ENCODE measurements around the gene RASAL1.

RASAL1 gene

DNA sequence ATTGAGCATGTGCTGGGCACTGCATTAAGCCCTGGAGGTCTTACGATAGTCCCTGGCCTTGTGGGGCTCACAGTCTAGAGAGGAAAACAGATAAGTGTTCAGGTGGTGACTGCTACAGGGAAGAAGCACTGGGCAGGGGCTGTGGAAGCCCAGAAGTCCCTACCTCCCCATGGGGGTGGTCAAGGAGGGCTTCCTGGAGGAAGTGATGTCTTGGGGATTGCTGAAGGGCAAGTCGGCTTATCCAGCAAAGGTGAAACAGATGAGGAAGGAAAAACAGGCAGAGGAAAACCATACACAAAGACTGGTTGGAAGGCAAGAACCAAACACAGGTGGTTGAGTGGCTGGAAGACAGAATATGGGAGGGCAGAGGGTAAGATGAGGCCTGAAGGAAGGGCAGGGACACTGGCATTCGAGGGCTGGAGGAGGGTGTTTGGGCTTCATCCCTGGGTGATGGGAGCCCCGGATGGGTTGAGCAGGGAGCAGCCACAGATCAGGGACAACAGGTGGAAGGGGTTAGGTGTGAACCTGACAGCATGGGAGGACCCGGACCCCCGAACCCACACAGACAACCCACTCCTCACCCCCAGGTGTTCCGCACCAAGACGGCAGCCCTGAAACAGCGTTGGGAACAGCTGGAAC lies 16.8 kb upstream of the RASAL1 start:
- Histone ChIP-seq H3K4me1 (ENCODE audit: control insufficient read depth, insufficient read depth, low read depth, low read length) (peaks cover 30% of the 10 kb centered on the region), H3K9ac (ENCODE audit: low read length) (no peak overlapping the region), H3K27me3 (ENCODE audit: control insufficient read depth in 1 of 2, insufficient read depth in 1 of 2, low read length in 2 of 2) (peaks cover 39 to 68% of the 10 kb centered on the region in 2 experiments), H4K8ac (ENCODE audit: low read length) (no peak overlapping the region), H2BK12ac (ENCODE audit: low read length in 2 of 2) (no peak overlapping the region), H3K4ac (ENCODE audit: low read depth in 1 of 2, low read length in 2 of 2) (no peak overlapping the region), H3K36me3 (ENCODE audit: control insufficient read depth in 1 of 2, insufficient read depth in 2 of 2, low read depth in 1 of 2, low read length in 2 of 2) (peaks cover 0 to 2% of the 10 kb centered on the region in 2 experiments), H2BK5ac (ENCODE audit: low read depth, low read length, poor library complexity, severe bottlenecking) (no peak overlapping the region), H3K14ac (ENCODE audit: low read length in 2 of 2) (no peak overlapping the region), H2AK5ac (ENCODE audit: low read length, severe bottlenecking) (no peak overlapping the region), H3K18ac (ENCODE audit: low read depth in 1 of 2, low read length in 2 of 2) (no peak overlapping the region), H3K4me3 (ENCODE audit: insufficient read depth in 1 of 2, low read depth in 1 of 2, low read length in 2 of 2) (no peak overlapping the region), H3K9me3 (ENCODE audit: control insufficient read depth, low read length) (no peaks in the 10 kb centered on the region), H4K91ac (ENCODE audit: low read length) (no peak overlapping the region), H3K4me2 (ENCODE audit: low read length, poor library complexity, severe bottlenecking) (peak overlapping the region; percentile 78), H3K23ac (ENCODE audit: low read length in 2 of 2) (no peak overlapping the region), H2AFZ (ENCODE audit: low read depth, low read length) (no peak overlapping the region), H3K79me1 (replicated peaks; ENCODE audit: low read length, poor library complexity, severe bottlenecking) (no peaks in the 10 kb centered on the region), H2BK15ac (ENCODE audit: low read depth, poor library complexity, severe bottlenecking) (no peak overlapping the region), H2BK120ac (ENCODE audit: low read depth, low read length) (no peak overlapping the region), H3K27ac (ENCODE audit: low read length, poor library complexity, severe bottlenecking) (no peak overlapping the region)
- WGBS: 15% methylated on average over 7 of the region's 9 CpGs
- no peak for DNase-seq

DNA sequence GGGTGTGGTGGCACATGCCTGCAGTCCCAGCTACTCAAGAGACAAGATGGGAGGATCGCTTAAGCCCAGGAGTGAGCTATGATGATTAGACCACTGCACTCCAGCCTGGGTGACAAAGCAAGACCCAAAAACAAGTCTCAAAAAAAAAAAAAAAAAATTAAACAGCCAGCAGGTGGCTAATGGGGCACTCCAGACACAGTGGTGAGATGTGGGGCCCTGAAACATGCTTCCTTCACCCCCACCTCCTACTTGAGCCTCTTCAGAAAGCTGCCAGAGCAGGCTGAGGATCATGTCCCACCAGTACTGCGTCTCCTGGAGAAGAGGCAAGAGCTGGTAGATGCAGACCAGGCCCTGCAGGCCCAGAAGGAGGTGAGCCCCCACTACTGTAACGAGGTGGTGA lies 16.1 kb upstream of the RASAL1 start:
- WGBS: 100% methylated on average over 3 of the region's 3 CpGs
- H3K9me3 ChIP-seq (ENCODE audit: control insufficient read depth, low read length): peaks cover 3% of the 10 kb centered on the region

DNA sequence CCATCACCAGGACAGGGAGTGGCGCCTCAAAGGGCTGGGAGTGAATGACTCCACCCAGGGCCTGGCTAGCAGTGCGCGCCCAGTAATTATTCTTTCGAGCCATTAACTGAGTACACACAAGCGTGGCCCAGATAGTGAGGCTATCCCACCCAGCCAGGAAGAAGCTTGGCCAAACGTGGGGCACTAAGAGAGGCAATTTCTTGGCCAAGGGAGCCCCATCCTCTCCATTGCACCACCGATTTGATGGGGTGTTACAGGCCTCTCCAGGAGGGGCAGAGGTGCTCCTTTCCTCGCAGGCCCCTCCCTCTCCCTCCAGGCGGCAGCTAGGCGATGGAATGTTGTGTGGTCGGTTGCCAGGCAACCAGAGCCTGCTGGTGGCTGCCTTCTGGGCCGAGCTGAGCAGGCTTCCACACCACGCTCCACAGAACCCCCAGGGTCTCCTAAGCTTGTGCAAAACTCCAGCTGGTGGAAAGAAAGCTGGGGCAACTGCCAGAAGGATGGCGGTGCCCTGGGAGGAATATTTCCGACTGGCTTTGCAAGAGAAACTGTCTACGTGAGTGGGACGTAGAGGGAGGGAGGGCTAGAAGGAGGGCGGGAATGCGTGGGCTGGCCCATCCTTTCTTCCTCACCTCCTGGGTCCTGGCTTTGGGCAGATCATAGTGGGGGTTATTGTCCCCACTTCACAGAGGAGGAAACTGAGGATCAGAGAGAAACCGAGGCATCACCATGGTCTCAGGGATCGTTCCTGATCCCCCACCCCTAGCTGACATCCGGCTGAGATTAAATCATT lies 14.0 kb upstream of the RASAL1 start, which contains the start of gene CFAP73:
Gene CFAP73 (plus strand): TSS at position 364 of the 790 bp plus-strand sequence. CDS start 134 bp downstream, at position 498.
- no peak within 1 kb of the TSS for H4K8ac ChIP-seq (ENCODE audit: low read length)
- no peaks in the 10 kb centered on the region for H3K36me3 ChIP-seq (ENCODE audit: control insufficient read depth in 1 of 2, insufficient read depth in 2 of 2, low read depth in 1 of 2, low read length in 2 of 2)
- H3K4me3 ChIP-seq (ENCODE audit: insufficient read depth in 1 of 2, low read depth in 1 of 2, low read length in 2 of 2): no peak within 1 kb of the TSS
- H3K9ac ChIP-seq (ENCODE audit: low read length): peak within 1 kb of the TSS; percentile 62
- H2BK120ac ChIP-seq (ENCODE audit: low read depth, low read length): no peak within 1 kb of the TSS
- H3K79me1 ChIP-seq (replicated peaks; ENCODE audit: low read length, poor library complexity, severe bottlenecking): no peaks in the 10 kb centered on the region
- H2BK15ac ChIP-seq (ENCODE audit: low read depth, poor library complexity, severe bottlenecking): peak within 1 kb of the TSS; percentile 57
- 32% methylated on average over 20 of the region's 22 CpGs for WGBS
- no peak within 1 kb of the TSS for H3K23ac ChIP-seq (ENCODE audit: low read length in 2 of 2)
- H2BK5ac ChIP-seq (ENCODE audit: low read depth, low read length, poor library complexity, severe bottlenecking): no peak within 1 kb of the TSS
- no peak within 1 kb of the TSS for H2AFZ ChIP-seq (ENCODE audit: low read depth, low read length)
- H3K4me2 ChIP-seq (ENCODE audit: low read length, poor library complexity, severe bottlenecking): no peak within 1 kb of the TSS
- H3K18ac ChIP-seq (ENCODE audit: low read depth in 1 of 2, low read length in 2 of 2): no peak within 1 kb of the TSS
- H4K91ac ChIP-seq (ENCODE audit: low read length): no peak within 1 kb of the TSS
- no peak within 1 kb of the TSS for H3K27ac ChIP-seq (ENCODE audit: low read length, poor library complexity, severe bottlenecking)
- peaks cover 3% of the 10 kb centered on the region for H3K9me3 ChIP-seq (ENCODE audit: control insufficient read depth, low read length)
- peaks cover 26 to 53% of the 10 kb centered on the region in 2 experiments for H3K27me3 ChIP-seq (ENCODE audit: control insufficient read depth in 1 of 2, insufficient read depth in 1 of 2, low read length in 2 of 2)
- peak within 1 kb of the TSS; percentile 45 for H2AK5ac ChIP-seq (ENCODE audit: low read length, severe bottlenecking)
- H3K4ac ChIP-seq (ENCODE audit: low read depth in 1 of 2, low read length in 2 of 2): no peak within 1 kb of the TSS
- H2BK12ac ChIP-seq (ENCODE audit: low read length in 2 of 2): no peak within 1 kb of the TSS
- DNase-seq: peak; percentile 90
- H3K4me1 ChIP-seq (ENCODE audit: control insufficient read depth, insufficient read depth, low read depth, low read length): peaks cover 28% of the 10 kb centered on the region
- H3K14ac ChIP-seq (ENCODE audit: low read length in 2 of 2): no peak within 1 kb of the TSS

More for the DNA sequence above, 16.1 kb upstream of the RASAL1 start:
- Histone ChIP-seq H3K79me1 (replicated peaks; ENCODE audit: low read length, poor library complexity, severe bottlenecking) (no peaks in the 10 kb centered on the region), H3K4ac (ENCODE audit: low read depth in 1 of 2, low read length in 2 of 2) (no peak overlapping the region), H3K4me3 (ENCODE audit: insufficient read depth in 1 of 2, low read depth in 1 of 2, low read length in 2 of 2) (no peak overlapping the region), H4K91ac (ENCODE audit: low read length) (no peak overlapping the region), H3K23ac (ENCODE audit: low read length in 2 of 2) (no peak overlapping the region), H3K4me1 (ENCODE audit: control insufficient read depth, insufficient read depth, low read depth, low read length) (peaks cover 30% of the 10 kb centered on the region), H3K36me3 (ENCODE audit: control insufficient read depth in 1 of 2, insufficient read depth in 2 of 2, low read depth in 1 of 2, low read length in 2 of 2) (no peaks in the 10 kb centered on the region), H3K9ac (ENCODE audit: low read length) (no peak overlapping the region), H2BK15ac (ENCODE audit: low read depth, poor library complexity, severe bottlenecking) (no peak overlapping the region), H3K27ac (ENCODE audit: low read length, poor library complexity, severe bottlenecking) (no peak overlapping the region), H2AK5ac (ENCODE audit: low read length, severe bottlenecking) (no peak overlapping the region), H2AFZ (ENCODE audit: low read depth, low read length) (no peak overlapping the region), H2BK120ac (ENCODE audit: low read depth, low read length) (no peak overlapping the region), H3K14ac (ENCODE audit: low read length in 2 of 2) (no peak overlapping the region), H2BK12ac (ENCODE audit: low read length in 2 of 2) (no peak overlapping the region), H3K27me3 (ENCODE audit: control insufficient read depth in 1 of 2, insufficient read depth in 1 of 2, low read length in 2 of 2) (peaks cover 39 to 69% of the 10 kb centered on the region in 2 experiments), H2BK5ac (ENCODE audit: low read depth, low read length, poor library complexity, severe bottlenecking) (no peak overlapping the region), H4K8ac (ENCODE audit: low read length) (no peak overlapping the region), H3K4me2 (ENCODE audit: low read length, poor library complexity, severe bottlenecking) (no peak overlapping the region), H3K18ac (ENCODE audit: low read depth in 1 of 2, low read length in 2 of 2) (no peak overlapping the region)
- no peak for DNase-seq

DNA sequence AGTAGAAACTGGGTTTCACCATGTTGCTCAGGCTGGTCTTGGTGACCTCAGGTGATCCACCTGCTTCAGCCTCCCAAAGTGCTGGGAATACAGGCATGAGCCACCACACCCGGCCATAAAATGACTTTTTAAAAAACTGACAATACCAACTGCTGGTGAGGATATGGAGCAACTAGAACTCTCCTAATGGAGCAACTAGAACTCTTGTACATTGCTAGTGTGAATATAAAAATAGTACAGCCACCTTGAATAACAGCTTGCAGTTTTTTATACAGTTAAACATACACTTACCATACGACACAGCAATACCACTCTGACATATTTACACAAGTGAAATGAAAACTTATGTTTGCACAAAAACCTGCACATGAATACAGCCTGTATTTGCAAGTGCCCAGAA lies 11.4 kb upstream of the RASAL1 start:
- Histone ChIP-seq H3K4ac (ENCODE audit: low read depth in 1 of 2, low read length in 2 of 2) (no peak overlapping the region), H4K8ac (ENCODE audit: low read length) (no peak overlapping the region), H3K79me1 (replicated peaks; ENCODE audit: low read length, poor library complexity, severe bottlenecking) (no peaks in the 10 kb centered on the region), H3K9ac (ENCODE audit: low read length) (no peak overlapping the region), H2BK5ac (ENCODE audit: low read depth, low read length, poor library complexity, severe bottlenecking) (no peak overlapping the region), H2BK15ac (ENCODE audit: low read depth, poor library complexity, severe bottlenecking) (no peak overlapping the region), H3K4me1 (ENCODE audit: control insufficient read depth, insufficient read depth, low read depth, low read length) (peaks cover 20% of the 10 kb centered on the region), H4K91ac (ENCODE audit: low read length) (no peak overlapping the region), H2BK12ac (ENCODE audit: low read length in 2 of 2) (no peak overlapping the region), H2AFZ (ENCODE audit: low read depth, low read length) (no peak overlapping the region), H3K36me3 (ENCODE audit: control insufficient read depth in 1 of 2, insufficient read depth in 2 of 2, low read depth in 1 of 2, low read length in 2 of 2) (no peaks in the 10 kb centered on the region), H2BK120ac (ENCODE audit: low read depth, low read length) (no peak overlapping the region), H3K18ac (ENCODE audit: low read depth in 1 of 2, low read length in 2 of 2) (no peak overlapping the region), H3K4me3 (ENCODE audit: insufficient read depth in 1 of 2, low read depth in 1 of 2, low read length in 2 of 2) (no peak overlapping the region), H3K27me3 (ENCODE audit: control insufficient read depth in 1 of 2, insufficient read depth in 1 of 2, low read length in 2 of 2) (peaks cover 10 to 28% of the 10 kb centered on the region in 2 experiments), H3K4me2 (ENCODE audit: low read length, poor library complexity, severe bottlenecking) (no peak overlapping the region), H3K9me3 (ENCODE audit: control insufficient read depth, low read length) (peaks cover 3% of the 10 kb centered on the region), H3K23ac (ENCODE audit: low read length in 2 of 2) (no peak overlapping the region), H3K14ac (ENCODE audit: low read length in 2 of 2) (no peak overlapping the region), H3K27ac (ENCODE audit: low read length, poor library complexity, severe bottlenecking) (no peak overlapping the region), H2AK5ac (ENCODE audit: low read length, severe bottlenecking) (no peak overlapping the region)
- 89% methylated on average over 1 of the region's 2 CpGs for WGBS
- DNase-seq: no peak

Data from mesenchymal stem cell (in vitro differentiated cells and primary cell).